ENCODE measurements around the gene SYCE3. TPM values are rescaled to one million over a fixed set of nuclear protein-coding genes. Genes with fewer than 3 reads are reported as not detected.
A peak's percentile ranks its signal among the peaks of the same experiment; 100 is the strongest.

Gene SYCE3
- total and polyA plus RNA-seq, 9 of the 15 experiments (the other 6 are each of a cell fraction or from before 2014, with no cell fraction given): 0.56 TPM; not detected in 8

DNA sequence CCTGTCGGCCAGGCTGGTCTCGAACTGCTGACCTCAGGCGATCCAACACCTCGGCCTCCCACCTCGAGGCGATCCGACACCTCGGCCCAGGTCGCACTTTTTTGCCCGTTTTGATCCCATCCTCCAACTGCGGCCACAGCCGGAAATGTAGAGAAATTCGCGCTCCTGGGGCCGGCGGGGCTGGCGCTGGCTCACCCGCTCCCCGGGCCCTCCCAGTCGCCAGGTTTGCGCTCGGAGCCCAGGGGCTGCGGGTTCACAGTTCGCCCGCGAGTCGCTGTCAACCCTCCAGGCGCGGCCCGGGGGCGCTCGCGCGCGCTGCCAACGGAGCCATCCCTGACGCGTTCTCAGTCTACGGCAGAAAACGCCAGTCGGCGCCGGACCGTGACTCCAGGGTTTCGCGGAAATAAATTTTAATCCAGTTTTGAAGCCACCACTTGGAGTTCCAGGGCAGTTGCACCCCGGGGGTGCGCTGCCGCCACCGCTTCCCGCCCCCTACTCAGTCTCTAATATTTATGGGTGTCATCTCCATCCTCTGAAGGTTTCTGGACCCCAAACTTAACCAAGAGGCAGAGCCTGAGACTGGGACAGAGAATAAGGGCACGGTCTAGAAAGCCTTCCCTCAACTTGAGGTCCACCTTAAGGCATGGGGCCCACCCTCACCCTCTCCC is 18.5 kb downstream of the SYCE3 start:
- Histone ChIP-seq H3K4me2 (ENCODE audit: insufficient read depth, low read length) (no peak overlapping the region), H4K20me1 (replicated peaks; ENCODE audit: control insufficient read depth, insufficient read depth, low read length) (no peaks in the 10 kb centered on the region), H2AFZ (ENCODE audit: low read depth, low read length) (no peak overlapping the region), H3K9me1 (ENCODE audit: control insufficient read depth, insufficient read depth, low read length) (no peaks in the 10 kb centered on the region), H3K9me3 (replicated peaks; ENCODE audit: control insufficient read depth, insufficient read depth, low read depth, low read length) (no peaks in the 10 kb centered on the region), H3K4me1 (replicated peaks in 1 of 2; ENCODE audit: control insufficient read depth in 2 of 2, insufficient read depth in 2 of 2, low read length in 2 of 2) (peaks cover 12 to 38% of the 10 kb centered on the region in 2 experiments), H3K4me3 (no peak overlapping the region), H3K9ac (ENCODE audit: insufficient read depth in 1 of 2, low read depth in 2 of 2, low read length in 2 of 2) (no peak overlapping the region; a peak in 1 of 4 replicates), H3K79me2 (ENCODE audit: control insufficient read depth, insufficient read depth, low read length) (no peaks in the 10 kb centered on the region), H3K36me3 (ENCODE audit: control insufficient read depth, insufficient read depth, low read length) (no peaks in the 10 kb centered on the region), H3K27ac (ENCODE audit: extremely low read depth, low read depth, low read length) (no peak overlapping the region), H3K27me3 (ENCODE audit: control insufficient read depth in 2 of 2, insufficient read depth in 2 of 2, low read length in 2 of 2) (no peaks in the 10 kb centered on the region)
- in situ Hi-C loops (cut with MboI): no loop called here
- CTCF ChIA-PET (ENCODE audit: low intra/inter-chr PET ratio): no interaction called here
- TF ChIP-seq, protein P1, sequence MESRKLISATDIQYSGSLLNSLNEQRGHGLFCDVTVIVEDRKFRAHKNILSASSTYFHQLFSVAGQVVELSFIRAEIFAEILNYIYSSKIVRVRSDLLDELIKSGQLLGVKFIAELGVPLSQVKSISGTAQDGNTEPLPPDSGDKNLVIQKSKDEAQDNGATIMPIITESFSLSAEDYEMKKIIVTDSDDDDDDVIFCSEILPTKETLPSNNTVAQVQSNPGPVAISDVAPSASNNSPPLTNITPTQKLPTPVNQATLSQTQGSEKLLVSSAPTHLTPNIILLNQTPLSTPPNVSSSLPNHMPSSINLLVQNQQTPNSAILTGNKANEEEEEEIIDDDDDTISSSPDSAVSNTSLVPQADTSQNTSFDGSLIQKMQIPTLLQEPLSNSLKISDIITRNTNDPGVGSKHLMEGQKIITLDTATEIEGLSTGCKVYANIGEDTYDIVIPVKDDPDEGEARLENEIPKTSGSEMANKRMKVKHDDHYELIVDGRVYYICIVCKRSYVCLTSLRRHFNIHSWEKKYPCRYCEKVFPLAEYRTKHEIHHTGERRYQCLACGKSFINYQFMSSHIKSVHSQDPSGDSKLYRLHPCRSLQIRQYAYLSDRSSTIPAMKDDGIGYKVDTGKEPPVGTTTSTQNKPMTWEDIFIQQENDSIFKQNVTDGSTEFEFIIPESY (CRISPR knock-in tag; IDR thresholded peaks at IDR 0.05): peak; percentile 40; the same call in 1 of the 2 replicates
- TF ChIP-seq, protein P2, sequence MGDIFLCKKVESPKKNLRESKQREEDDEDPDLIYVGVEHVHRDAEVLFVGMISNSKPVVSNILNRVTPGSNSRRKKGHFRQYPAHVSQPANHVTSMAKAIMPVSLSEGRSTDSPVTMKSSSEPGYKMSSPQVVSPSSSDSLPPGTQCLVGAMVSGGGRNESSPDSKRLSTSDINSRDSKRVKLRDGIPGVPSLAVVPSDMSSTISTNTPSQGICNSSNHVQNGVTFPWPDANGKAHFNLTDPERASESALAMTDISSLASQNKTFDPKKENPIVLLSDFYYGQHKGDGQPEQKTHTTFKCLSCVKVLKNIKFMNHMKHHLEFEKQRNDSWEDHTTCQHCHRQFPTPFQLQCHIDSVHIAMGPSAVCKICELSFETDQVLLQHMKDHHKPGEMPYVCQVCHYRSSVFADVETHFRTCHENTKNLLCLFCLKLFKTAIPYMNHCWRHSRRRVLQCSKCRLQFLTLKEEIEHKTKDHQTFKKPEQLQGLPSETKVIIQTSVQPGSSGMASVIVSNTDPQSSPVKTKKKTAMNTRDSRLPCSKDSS (IDR thresholded peaks at IDR 0.05; ENCODE audit: low read depth, partially characterized antibody): no peak
- TF ChIP-seq RBFOX2 (IDR thresholded peaks at IDR 0.05; ENCODE audit: low read depth, low read length) (0 out of 2 replicates have a peak, but pooled peaks have one; percentile 21), POLR2G (IDR thresholded peaks at IDR 0.05; ENCODE audit: low read depth, low read length) (0 out of 2 replicates have a peak, but pooled peaks have one; percentile 36), ETV1 (tag; conservative IDR thresholded peaks at IDR 0.05; ENCODE audit: low read depth) (no peak)
- ATAC-seq: no peak
- BruUV-seq (replicated peaks): no TSS peak
- POLR2A ChIA-PET: no interaction called here
- DNase-seq (ENCODE audit: extremely low read depth in 1 of 4, low spot score in 3 of 4): no peak
- WGBS (ENCODE audit: insufficient coverage, low coverage, missing lambda C conversion rate): 91% methylated on average over 10 of the region's 52 CpGs
- intact Hi-C loops (cut with micrococcal nuclease): no loop called here
- no peak for FAIRE-seq

All from K562 (cell line).